Peyer's patch (tissue), 4 donors: ENCODE results near the gene PTPDC1.

Source experiments
- CTCF ChIP-seq, 6 experiments: fragments of 450-650 bp in 4 of 6; fragments of 200-600 bp in 2 of 6; sonication (generic) in 1 of 6; IDR thresholded peaks; one replicate each; pipeline ENCODE4 v1.5.1; 2017 to 2019; ENCODE audit warnings: antibody characterized with exemption in 6 of 6, mild to moderate bottlenecking in 3 of 6, moderate library complexity in 1 of 6
- POLR2A ChIP-seq, 2 donors: fragments of 450-650 bp; IDR thresholded peaks; one replicate each; pipeline ENCODE4 v1.5.1; 2017; ENCODE audit warnings: antibody characterized with exemption in 2 of 2, mild to moderate bottlenecking in 2 of 2, moderate library complexity in 2 of 2

- no peak for TF ChIP-seq CTCF (IDR thresholded peaks at IDR 0.05)
- no peak for TF ChIP-seq POLR2A (IDR thresholded peaks at IDR 0.05)
These were observed 1.7 kb upstream of the PTPDC1 start for GRCh38 chr9:94082553-94082952.
